ACHN (cell line): ENCODE results near the gene CHN1.

Experiments used
- DNase-seq: peaks from one replicate; pipeline ENCODE4 v3.0.0-alpha.2; 2015
- in situ Hi-C: cut with HindIII; loops from 2 replicates; pipeline ENCODE4 v1.10.0; 2017; ENCODE audit warnings: low sequenced_read_pairs, low pct_ligation_motif_present, low pct_unique_long_range_greater_than_20kb

CHN1 gene

GRCh38 chr2:174781996-174782395, 223.2 kb downstream of the CHN1 start:
- in situ Hi-C loops = no loop called here
- DNase-seq = no peak

DNA sequence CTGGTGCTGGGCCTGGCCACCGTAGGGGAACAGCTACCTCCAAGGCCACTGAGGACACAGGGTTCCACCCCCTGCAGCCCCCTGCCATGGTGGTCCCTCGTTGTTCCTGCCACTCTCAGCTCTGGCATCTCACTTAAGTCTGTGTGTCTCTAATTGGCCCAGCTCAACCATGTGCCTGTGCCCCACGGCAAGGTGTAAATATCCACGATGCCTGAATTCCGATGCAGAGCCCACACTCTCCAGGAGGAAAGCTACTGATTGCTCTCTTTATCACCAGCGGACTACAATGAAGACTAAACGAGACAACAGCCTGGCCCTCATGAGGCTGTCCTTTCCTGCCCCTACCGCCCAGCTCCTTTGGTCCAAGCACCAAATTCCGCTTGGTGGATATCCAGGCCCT, 223.9 kb downstream of the CHN1 start:
- in situ Hi-C loops = no loop called here
- DNase-seq = no peak

DNA sequence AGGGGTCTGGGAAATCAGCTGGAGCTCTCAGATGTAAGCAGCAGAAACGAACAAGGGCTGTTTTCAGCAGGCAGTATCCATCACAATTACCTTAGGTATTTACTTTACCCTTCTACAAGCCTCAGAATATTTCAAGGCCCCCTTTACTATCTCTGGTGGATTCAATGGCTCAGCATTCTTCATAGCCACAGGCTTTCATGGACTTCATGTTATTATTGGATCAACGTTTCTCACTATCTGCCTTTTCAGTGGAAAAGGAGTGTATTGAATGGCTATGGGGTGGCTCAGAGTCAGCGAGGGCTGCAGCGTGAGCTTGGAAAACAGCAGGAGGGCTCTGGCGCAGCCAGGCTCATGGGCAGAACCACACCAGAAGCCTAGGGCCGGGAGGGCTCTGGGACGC, 224.3 kb downstream of the CHN1 start:
- in situ Hi-C loops = no loop called here
- no peak for DNase-seq

- no peak for DNase-seq
- in situ Hi-C loops = no loop called here
Observed at GRCh38 chr2:174780191-174780840, 224.9 kb downstream of the CHN1 start.

DNA sequence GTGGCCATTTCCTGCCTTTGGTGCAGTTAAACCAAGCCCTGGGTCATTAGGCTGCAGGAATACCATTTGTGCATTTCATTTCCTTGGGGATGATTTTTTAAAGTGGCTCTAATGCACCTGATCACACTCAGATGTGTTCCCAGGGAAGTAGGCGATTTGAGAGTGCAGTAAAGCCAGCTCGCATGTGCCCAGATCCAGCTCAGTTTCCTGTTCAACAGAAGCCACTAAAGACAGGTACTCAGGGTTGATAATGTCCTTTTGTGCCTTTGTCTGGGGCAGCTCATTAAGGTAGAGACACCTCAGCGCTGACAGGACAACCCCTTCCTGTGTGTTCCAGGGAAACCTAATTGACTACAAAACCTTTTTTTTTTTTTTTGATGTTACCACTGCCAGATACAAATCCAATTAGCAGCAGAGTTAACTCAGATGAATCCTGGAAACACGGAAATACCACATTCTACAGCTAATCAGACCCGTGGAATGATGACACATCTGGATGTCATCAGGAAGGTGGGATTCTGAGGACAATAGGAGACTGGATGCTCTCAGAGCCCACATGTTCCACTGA, 225.7 kb downstream of the CHN1 start:
- DNase-seq = no peak
- in situ Hi-C loops = loop anchor here (10.0 kb wide), 1 partner anchor 205 kb away; no protein-coding TSS in a partner anchor

DNA sequence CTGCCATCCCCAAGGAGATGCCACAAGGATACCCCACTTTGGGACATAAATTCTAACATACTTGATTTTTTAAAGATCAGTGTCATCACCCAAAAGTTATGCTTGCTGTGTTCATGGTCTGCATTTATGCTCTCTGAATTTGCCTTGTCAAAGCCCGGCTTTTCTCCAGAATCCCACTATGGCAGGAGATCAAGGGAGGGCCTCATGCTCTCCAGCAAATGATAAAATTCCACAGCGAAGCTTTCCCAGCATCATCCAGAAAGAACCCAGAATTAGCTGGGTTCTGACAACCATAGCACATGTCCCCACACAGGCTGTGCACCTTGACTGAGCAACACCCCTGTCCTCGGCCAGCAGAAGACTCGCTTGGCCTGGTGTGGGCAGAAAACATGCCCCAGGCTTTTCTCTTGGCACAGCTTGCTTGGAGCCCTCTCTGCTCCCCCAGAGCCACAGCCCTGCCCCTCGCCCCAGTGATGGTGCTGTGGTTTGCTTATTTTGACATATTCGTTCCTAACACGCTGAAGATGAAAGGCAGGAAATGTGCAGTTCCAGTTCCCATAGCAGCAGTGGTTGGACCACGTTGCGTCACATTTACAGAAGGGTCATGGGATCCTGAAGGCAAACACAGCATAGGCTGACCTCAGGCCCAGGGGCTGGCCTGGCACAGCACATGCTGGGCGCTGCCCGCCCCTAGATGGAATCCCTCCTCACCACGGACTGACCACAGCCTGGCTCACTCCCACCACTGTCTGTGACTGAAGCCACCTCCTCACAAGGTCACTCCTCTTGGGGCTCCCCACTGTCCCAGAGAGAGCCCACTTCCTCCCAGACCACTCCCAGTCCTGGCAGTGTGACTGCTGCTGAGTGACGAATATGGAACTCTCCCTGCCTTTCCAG, 226.8 kb downstream of the CHN1 start:
- no peak for DNase-seq
- in situ Hi-C loops = loop anchor here (10.0 kb wide), 1 partner anchor 206 kb away; no protein-coding TSS in a partner anchor

- in situ Hi-C loops = loop anchor here (10.0 kb wide), 1 partner anchor 207 kb away; no protein-coding TSS in a partner anchor
- no peak for DNase-seq
Observed at GRCh38 chr2:174777347-174778084, 227.7 kb downstream of the CHN1 start.

GRCh38 chr2:174776675-174777074, 228.5 kb downstream of the CHN1 start:
- DNase-seq = no peak
- in situ Hi-C loops = loop anchor here (10.0 kb wide), 1 partner anchor 208 kb away; no protein-coding TSS in a partner anchor

DNA sequence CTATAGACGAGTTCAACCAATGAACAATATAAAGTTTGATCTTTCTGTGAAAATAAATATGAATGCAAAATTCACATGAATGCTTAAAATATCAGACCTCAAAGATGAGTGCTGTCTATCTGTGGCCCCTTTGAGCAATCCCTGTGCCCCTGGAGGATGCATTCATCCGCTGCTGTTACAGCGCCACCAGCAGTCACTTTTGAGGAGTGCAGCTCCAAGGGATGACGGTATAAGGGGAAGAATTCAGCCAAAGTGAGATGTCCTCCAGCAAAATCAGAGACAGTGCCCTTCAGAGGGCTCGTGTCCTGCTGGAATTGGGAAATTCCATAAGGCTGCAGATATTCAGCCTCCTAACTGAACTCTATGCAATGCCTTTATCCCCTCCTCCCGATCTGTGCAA, 229.0 kb downstream of the CHN1 start:
- no peak for DNase-seq
- in situ Hi-C loops = loop anchor here (10.0 kb wide), 1 partner anchor 209 kb away; no protein-coding TSS in a partner anchor

- in situ Hi-C loops = loop anchor here (10.0 kb wide), 1 partner anchor 209 kb away; no protein-coding TSS in a partner anchor
- no peak for DNase-seq
Observed at GRCh38 chr2:174775571-174775980, 229.6 kb downstream of the CHN1 start.

- in situ Hi-C loops = loop anchor here (10.0 kb wide), 1 partner anchor 210 kb away; no protein-coding TSS in a partner anchor
- no peak for DNase-seq
Observed at GRCh38 chr2:174774886-174775285, 230.3 kb downstream of the CHN1 start.

- no peak for DNase-seq
- in situ Hi-C loops = loop anchor here (10.0 kb wide), 1 partner anchor 212 kb away; no protein-coding TSS in a partner anchor
Observed at GRCh38 chr2:174773215-174773614, 232.0 kb downstream of the CHN1 start.

- in situ Hi-C loops = loop anchor here (10.0 kb wide), 1 partner anchor 212 kb away; no protein-coding TSS in a partner anchor
Observed at GRCh38 chr2:174772472-174772801, 232.7 kb downstream of the CHN1 start.

GRCh38 chr2:174771631-174772471, 233.3 kb downstream of the CHN1 start:
- in situ Hi-C loops = loop anchor here (10.0 kb wide), 1 partner anchor 213 kb away; no protein-coding TSS in a partner anchor
- peak; percentile 81 for DNase-seq

More at GRCh38 chr2:174772472-174772801, 232.7 kb downstream of the CHN1 start:
- DNase-seq = no peak

- DNase-seq = no peak
- in situ Hi-C loops = loop anchor here (10.0 kb wide), 1 partner anchor 214 kb away; no protein-coding TSS in a partner anchor
Observed at GRCh38 chr2:174771136-174771535, 234.0 kb downstream of the CHN1 start.

DNA sequence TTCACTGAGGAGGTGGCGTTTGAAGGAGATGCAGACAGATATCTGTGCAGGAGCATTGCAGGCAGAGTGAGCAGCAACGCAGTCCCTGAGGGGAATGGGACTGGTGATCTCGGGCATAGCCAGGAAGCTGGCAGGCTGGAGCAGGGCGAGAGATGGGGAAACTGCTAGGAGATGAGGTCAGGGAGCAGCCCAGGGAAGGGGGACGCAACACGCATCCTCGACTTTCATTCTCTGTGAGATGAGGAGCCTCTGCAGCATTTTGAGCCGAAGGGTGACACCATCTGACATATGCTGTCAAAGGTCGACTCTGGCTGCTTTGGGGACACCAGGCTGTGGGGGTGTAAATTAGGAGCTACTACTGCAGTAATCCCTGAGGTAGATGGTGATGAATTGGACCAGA, 236.6 kb downstream of the CHN1 start:
- DNase-seq = no peak
- in situ Hi-C loops = no loop called here

DNA sequence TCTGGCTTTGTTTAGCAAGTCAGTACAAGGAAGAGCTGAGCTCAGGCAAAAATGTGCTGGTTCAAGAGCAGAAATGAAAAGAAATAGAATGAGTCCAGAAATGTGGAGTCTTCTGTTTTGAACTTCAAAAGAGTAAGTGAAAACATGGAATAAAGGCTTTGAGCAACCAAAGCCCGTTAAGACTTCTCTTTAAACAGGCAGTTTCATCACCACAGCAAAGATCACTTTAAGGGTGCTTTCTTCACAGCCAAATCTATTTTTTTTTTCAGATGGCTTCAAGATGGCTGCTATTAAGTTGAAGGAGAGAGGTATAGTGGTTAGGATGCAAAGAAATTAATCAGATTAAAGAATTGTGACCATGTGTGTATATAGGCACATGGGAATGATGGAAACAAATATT, 238.9 kb downstream of the CHN1 start:
- in situ Hi-C loops = no loop called here
- DNase-seq = no peak
